Measurements from ENCODE around the gene REC114. TPM values are rescaled to one million over a fixed set of nuclear protein-coding genes. Genes with fewer than 3 reads are reported as not detected.

The REC114 gene
- total and polyA plus RNA-seq, 9 of the 15 experiments (the other 6 are each of a cell fraction or from before 2014, with no cell fraction given), result 0.07 to 0.24 TPM; not detected in 7

GRCh38 chr15:73530649-73531048, 87.7 kb downstream of the REC114 start:
- no peak overlapping the region for H2AFZ ChIP-seq (ENCODE audit: low read depth, low read length)
- POLR2A ChIA-PET, result interaction anchor here (1.6 kb wide), 1 partner anchor 10 kb away, joined by 5 read pairs; no protein-coding TSS in a partner anchor
- FAIRE-seq (no peak), DNase-seq (ENCODE audit: extremely low read depth in 1 of 4, low spot score in 3 of 4) (no peak), ATAC-seq (no peak)
- no peak overlapping the region for H3K4me2 ChIP-seq (ENCODE audit: insufficient read depth, low read length)
- H3K4me1 ChIP-seq (replicated peaks in 1 of 2; ENCODE audit: control insufficient read depth in 2 of 2, insufficient read depth in 2 of 2, low read length in 2 of 2), result no peaks in the 10 kb centered on the region
- no peak overlapping the region for H3K4me3 ChIP-seq
- H4K20me1 ChIP-seq (replicated peaks; ENCODE audit: control insufficient read depth, insufficient read depth, low read length), result no peaks in the 10 kb centered on the region
- CTCF ChIA-PET (ENCODE audit: low intra/inter-chr PET ratio), result no interaction called here
- H3K9ac ChIP-seq (ENCODE audit: insufficient read depth in 1 of 2, low read depth in 2 of 2, low read length in 2 of 2), result no peak overlapping the region
- no peaks in the 10 kb centered on the region for H3K9me3 ChIP-seq (replicated peaks; ENCODE audit: control insufficient read depth, insufficient read depth, low read depth, low read length)
- WGBS (ENCODE audit: insufficient coverage, low coverage, missing lambda C conversion rate), result 0% methylated on average over 3 of the region's 3 CpGs
- in situ Hi-C loops (cut with MboI), result no loop called here
- no peaks in the 10 kb centered on the region for H3K79me2 ChIP-seq (ENCODE audit: control insufficient read depth, insufficient read depth, low read length)
- intact Hi-C loops (cut with micrococcal nuclease), result no loop called here
- no TSS peak for BruUV-seq (replicated peaks)
- H3K27ac ChIP-seq (ENCODE audit: extremely low read depth, low read depth, low read length), result no peak overlapping the region
- H3K9me1 ChIP-seq (ENCODE audit: control insufficient read depth, insufficient read depth, low read length), result no peaks in the 10 kb centered on the region
- no peaks in the 10 kb centered on the region for H3K36me3 ChIP-seq (ENCODE audit: control insufficient read depth, insufficient read depth, low read length)
- no peaks in the 10 kb centered on the region for H3K27me3 ChIP-seq (ENCODE audit: control insufficient read depth in 2 of 2, insufficient read depth in 2 of 2, low read length in 2 of 2)
- no peak for TF ChIP-seq FUS (optimal IDR thresholded peaks at IDR 0.05; ENCODE audit: low read depth, low read length)
- no peak for TF ChIP-seq THRAP3 (IDR thresholded peaks at IDR 0.05; ENCODE audit: borderline replicate concordance)
- no peak for TF ChIP-seq GATAD2A (IDR thresholded peaks at IDR 0.05)
- TF ChIP-seq TCFL5 (CRISPR knock-in tag; conservative IDR thresholded peaks at IDR 0.05), result no peak
- no peak for TF ChIP-seq HOMEZ (CRISPR knock-in tag; IDR thresholded peaks at IDR 0.05)
- TF ChIP-seq E2F8 (IDR thresholded peaks at IDR 0.05; ENCODE audit: low read depth, partially characterized antibody), result no peak
- no peak for TF ChIP-seq ZBTB2 (IDR thresholded peaks at IDR 0.05)
- no peak for TF ChIP-seq RAD51 (IDR thresholded peaks at IDR 0.05; ENCODE audit: borderline replicate concordance, low read depth)
- no peak for TF ChIP-seq NCOA4 (IDR thresholded peaks at IDR 0.05; ENCODE audit: partially characterized antibody)

All from K562 (cell line).